Stimulated activated CD8-positive, alpha-beta memory T cell treated with anti-CD3 and anti-CD28 coated beads, Interleukin-2, amount 100 ng/mL, for 48 hours (primary cell): ENCODE data around the gene DTYMK.
A peak's percentile ranks its signal among the peaks of the same experiment; 100 is the strongest.

ENCODE experiments used
- DNase-seq, 2 donors: peaks; one replicate each; pipeline ENCODE4 v3.0.0-alpha.2; 2020; ENCODE audit warnings: low read depth in 2 of 2

The DTYMK gene

DNA sequence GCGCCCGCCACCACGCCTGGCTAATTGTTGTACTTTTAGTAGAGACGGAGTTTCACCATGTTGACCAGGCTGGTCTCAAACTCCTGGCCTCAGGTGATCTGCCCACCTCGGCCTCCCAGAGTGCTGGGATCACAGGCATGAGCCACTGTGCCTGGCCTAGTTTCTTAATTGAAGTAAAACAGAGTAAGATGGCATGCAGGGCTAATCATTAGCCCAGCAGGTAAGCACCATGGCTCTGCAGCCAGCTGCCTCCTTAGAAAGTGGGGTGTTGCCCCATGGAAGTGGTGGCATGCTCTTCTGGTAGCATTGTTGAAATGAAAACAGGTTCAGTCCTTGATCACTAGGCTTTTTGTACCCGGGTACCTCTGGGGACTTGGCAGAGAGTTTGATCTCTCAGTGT, 36.7 kb downstream of the DTYMK start:
- no peak for DNase-seq

DNA sequence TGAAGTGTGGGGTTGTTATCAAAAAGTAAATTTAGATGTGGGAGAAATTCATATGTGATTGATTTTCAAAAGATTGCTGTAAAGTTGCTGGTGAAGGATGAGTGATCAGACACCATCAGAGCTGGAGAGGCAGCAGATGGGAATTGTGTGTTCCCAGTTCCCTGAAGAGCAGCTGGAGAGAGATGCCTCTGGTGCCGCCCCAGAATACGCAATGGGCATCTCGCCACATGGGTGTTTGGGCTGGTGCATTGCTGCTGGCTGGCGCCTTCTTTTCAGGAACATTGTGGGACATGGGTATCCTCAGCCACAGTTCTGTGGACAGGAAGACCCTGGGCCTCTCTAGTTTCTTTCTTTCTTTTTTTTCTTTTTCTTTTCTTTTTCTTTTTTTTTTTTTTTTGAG, 37.2 kb downstream of the DTYMK start:
- no peak for DNase-seq

GRCh38 chr2:241648453-241648852, 38.2 kb downstream of the DTYMK start:
- no peak for DNase-seq

DNA sequence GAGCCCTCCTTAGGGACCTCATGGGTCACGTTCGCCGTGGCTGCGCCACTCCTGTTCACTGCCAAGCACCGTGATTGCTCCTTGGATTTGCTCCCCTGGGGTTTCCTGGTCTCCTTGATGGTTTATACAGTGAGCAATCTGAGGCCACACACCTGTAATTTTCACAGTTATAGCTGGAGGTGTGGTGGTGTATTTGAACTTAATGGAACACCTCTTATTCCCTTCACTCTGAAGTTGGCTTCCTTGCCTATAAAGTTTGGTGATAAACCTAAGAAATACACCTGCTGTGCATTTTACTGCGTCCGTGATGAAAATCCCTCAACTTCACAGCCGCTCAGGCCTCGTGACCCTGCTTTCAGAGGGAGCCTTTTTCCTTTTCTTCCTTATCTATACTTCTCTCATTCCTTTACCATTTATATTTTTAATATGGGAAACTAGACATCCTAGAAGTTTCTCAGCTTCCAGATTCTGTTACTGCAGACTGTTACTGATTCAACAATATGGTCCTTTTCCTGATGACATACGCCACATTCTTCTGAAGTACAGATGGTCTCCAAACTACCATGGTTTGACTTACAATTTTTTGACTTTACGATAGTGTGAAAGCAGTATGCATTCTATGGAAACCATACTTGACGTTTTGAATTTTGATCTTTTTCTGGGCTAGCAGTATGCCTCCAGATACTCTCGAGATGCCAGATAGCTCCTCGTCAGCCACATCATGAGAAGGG, 40.5 kb downstream of the DTYMK start:
- DNase-seq, result no peak

DNA sequence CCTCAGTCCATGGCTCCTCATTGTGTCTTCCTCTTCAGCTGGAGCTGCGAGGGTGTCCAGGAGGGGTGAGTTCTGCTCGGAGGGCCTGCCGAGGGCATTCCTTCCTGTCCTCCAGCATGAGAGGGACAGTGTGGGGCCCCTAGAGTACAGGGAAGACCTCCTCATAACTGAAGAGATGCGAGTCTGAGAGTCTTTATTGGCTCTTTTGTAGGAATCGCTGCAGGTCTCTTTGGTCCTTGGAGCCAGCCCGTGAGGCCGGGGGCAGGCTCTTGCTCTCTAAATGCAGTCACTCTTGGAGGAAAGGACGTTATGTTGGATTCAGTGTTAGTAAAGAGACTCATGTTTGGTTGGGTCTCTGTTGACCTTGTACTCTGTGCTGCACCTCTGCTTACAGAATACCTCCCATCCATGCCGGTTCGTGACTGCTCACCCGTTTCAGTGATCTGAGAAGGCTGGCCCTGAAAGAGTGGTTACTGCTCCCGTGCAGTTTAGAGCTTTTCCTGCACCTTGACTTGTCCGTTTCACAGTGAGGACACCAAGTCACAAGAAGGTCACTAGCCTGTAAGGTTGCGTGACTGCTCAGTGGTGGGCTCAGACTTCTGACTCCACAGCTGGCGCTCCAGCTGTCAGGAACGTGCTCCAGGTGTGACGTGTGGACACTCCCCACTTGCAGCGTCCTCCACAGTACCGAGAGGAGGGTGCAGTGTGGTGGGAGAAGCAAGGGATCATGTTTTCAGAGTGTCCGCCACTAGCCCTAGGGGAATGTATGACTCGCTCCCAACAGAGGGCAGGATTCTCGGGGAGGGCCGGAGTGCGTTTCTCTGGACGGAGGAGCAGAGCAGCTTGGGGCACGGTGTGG, 41.3 kb downstream of the DTYMK start:
- no peak for DNase-seq

DNA sequence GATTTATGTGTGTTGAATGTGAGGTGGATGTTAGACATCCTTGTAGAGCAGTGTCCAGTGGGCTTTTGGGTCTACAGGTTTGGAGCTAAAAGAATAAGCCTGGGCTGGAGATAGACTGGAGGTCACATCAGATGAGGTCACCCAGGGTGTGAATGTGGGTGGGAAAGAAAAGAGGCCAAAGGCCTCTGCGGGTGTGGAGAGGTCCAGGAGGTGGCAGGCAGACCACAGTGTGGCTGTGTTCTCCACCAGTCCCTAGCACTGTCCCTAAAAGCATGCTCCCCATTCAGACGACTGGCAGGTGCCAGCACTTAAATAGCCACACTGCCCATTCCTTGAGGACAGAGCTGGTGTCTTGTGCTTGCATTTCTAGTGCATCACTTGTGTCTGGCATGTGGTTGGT, 45.0 kb downstream of the DTYMK start:
- no peak for DNase-seq

DNA sequence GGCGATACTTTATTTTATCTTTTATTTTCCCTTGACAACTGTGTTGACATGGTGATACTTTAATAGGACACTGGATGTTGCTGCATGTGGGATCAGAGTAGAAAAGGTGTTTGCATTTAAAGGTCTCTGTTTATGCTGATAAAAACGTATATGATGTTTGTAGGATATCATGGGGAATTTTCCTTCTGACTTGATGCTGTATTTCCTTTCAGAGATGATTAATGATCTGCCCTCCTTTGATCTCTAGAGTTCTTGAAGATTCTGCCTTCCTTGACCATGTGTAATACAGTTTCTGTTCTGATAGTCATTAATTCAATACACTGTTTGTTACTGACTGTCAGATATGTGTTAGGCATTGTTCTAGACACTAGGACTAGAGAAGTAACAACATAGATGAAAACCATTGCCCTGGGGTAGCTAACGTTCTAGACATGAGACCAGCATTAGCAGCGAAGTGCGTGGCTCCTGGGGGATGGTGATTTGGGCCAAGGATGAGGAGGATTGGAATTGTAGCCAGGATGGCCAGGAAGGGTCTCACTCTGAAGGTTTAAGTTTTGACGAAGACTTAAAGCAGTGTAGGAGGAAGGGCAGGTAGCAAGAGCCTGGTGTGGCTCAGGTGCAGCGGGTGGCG, 46.3 kb downstream of the DTYMK start:
- DNase-seq, result no peak

DNA sequence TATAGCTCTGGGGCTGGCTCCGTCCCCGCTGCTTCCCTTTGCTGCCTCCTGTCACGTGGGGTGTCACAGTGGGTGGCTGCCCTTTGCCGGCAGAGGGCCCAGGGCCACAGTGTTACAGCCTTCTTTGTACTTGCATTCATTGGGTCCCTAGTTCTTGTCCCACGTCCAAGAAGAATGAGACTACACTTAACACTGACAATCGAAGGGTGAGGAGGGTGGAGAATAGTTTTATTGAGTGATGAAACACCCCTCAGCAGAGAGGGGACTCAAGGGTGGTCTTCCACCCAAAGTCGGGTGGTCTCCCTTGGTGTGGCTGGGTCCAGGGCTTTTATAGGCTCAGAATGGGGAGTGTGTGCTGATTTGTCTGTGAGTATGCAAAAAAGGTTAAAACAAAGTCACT, 47.2 kb downstream of the DTYMK start:
- DNase-seq, result no peak

- no peak for DNase-seq
Measured at GRCh38 chr2:241638940-241639339, 47.7 kb downstream of the DTYMK start.

GRCh38 chr2:241637795-241638660, 48.6 kb downstream of the DTYMK start:
- DNase-seq, result peak in 1 of 2 donors; percentile 41

DNA sequence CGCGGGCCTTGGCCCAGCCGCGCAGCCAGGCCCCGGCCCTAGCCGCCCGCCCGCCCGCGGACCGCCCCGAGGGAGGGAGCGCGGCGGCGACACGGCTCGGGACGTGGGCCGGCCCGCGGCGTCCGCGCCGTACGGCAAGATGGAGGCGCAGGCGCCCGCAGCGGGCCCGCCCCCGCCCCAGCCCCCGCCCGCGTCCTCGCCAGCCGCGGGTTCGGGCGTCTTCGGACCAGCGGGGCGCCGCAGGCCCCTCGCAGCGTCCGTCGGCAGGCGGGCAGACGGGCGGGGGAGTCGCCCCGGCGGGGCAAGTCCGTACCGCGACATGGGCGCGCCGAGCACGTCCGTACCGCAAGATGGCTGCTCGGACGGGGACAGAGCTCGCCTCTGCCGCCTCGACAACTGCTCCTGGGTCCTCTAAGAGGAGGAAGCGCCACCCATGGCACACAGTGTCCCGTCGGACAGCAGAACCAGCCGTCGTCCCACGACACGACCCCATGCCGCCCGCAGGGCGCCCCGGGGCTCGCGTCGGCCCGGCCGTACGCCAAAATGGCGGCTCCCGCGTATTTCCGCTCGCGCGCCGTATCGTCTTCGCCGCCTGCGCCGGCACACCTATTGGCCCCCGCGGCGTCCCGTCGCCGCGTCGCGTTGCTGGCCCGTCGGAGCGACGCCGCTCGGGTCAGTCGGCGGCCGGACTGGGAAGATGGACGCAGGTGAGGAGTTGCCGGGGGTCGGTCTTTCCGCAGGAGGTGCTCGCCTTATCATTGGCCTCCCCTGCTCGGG, 49.4 kb downstream of the DTYMK start, which contains the start of the genes ATG4B and THAP4:
TSS of gene ATG4B (plus strand) at position 676 of the 777 bp plus-strand sequence. CDS start at position 698, 22 bp downstream.
TSS of gene THAP4 (minus strand) at position 141 of the 777 bp plus-strand sequence. CDS start 141 bp downstream, outside the sequence.
- DNase-seq, result peak; percentile 70 to 72

- DNase-seq, result peak; percentile 20 to 26
Measured at GRCh38 chr2:241636182-241637017, 50.2 kb downstream of the DTYMK start.

DNA sequence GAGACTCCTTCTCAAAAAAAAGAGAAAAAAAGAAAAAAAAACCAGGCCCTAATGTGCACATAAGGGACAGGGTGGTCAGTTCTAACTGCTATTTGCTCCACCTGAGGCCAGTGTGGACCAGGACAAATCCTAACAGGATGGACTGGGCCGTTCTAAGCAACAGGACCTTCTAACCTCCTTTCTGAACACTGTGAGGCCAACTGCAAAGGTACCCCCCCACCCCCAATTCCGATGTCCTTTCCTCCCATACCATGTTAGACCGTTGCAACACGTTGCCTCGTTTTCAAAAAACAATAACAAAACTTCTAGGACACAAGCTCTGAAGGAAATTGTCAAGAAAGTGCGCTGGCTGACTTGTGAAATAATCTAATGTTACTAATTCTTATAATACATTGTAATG, 50.9 kb downstream of the DTYMK start:
- no peak for DNase-seq

- no peak for DNase-seq
Measured at GRCh38 chr2:241633561-241633960, 53.1 kb downstream of the DTYMK start.

GRCh38 chr2:241632478-241633325, 53.9 kb downstream of the DTYMK start:
- no peak for DNase-seq

GRCh38 chr2:241629762-241630435, 56.7 kb downstream of the DTYMK start:
- no peak for DNase-seq

GRCh38 chr2:241627675-241628074, 58.9 kb downstream of the DTYMK start:
- no peak for DNase-seq
